ENCODE results near the gene MED17.

DNA sequence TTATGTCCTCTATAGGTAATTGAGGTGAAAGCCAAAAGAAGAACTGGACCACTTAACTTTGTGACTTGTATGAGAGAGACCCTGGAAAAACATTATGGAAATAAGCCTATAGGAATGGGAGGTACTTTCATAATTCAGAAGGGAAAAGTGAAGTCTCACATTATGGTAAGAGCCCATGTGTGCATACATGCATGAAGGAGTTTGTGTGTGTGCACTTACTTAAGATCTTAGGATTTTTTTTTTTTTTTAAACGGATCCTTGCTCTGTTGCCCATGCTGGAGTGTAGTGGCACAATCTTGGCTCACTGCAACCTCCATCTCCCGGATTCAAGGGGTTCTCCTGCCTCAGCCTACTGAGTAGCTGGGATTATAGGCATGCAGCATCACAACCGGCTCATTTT lies 26.8 kb upstream of the MED17 start:
- TF ChIP-seq SP1 (IDR thresholded peaks at IDR 0.05), result no peak
- TF ChIP-seq HDGF (IDR thresholded peaks at IDR 0.05; ENCODE audit: borderline replicate concordance), result no peak
- no peak for TF ChIP-seq FOXA1 (IDR thresholded peaks at IDR 0.05)
- no peak for TF ChIP-seq FOXK2 (IDR thresholded peaks at IDR 0.05)
- TF ChIP-seq ELF4 (IDR thresholded peaks at IDR 0.05), result no peak
